H1 (cell line): ENCODE data around the gene ARHGAP26. TPM values are rescaled to one million over a fixed set of nuclear protein-coding genes. Genes with fewer than 3 reads are reported as not detected.

Source experiments
- CTCF ChIA-PET: fragments of 300-600 bp; sonication (Branson Sonifier 250); formaldehyde crosslinking; loops from one replicate; lab custom pipeline; 2021; ENCODE audit not compliant: partially characterized antibody; lab: Charles Lee
- POLR2A ChIA-PET: fragments of 300-600 bp; sonication (Branson Sonifier 250); formaldehyde crosslinking; loops from one replicate; lab custom pipeline; 2021; ENCODE audit warnings: inconsistent platforms; ENCODE audit not compliant: partially characterized antibody; lab: Charles Lee
- DNase-seq, 2 experiments: peaks; one replicate each; pipeline versions ENCODE4 v3.0.0 to v3.0.0-alpha.2; 2010 to 2022; ENCODE audit warnings: low spot score in 2 of 2, low read depth in 1 of 2, mixed read lengths in 1 of 2
- FAIRE-seq: peaks from 2 replicates; lab custom pipeline; 2011; peaks lifted over from hg19 to GRCh38; lab: Jason Lieb, UNC
- H2AFZ ChIP-seq: 2 replicates; pipeline ENCODE4 v1.8.1; 2012; ENCODE audit warnings: low read length, inconsistent platforms
- H2AK5ac ChIP-seq: 2 replicates; pipeline ENCODE4 v1.6.1; 2013; ENCODE audit warnings: low read depth, low read length
- H2BK120ac ChIP-seq: replicated peaks from 2 replicates; pipeline ENCODE3; 2013; ENCODE audit warnings: low read depth, low read length, inconsistent platforms
- H2BK12ac ChIP-seq: 2 replicates; pipeline ENCODE4 v1.6.1; 2013; ENCODE audit warnings: low read depth, low read length
- H2BK15ac ChIP-seq: 2 replicates; pipeline ENCODE4 v1.6.1; 2013; ENCODE audit warnings: low read length
- H2BK20ac ChIP-seq: 2 replicates; pipeline ENCODE4 v1.6.1; 2013; ENCODE audit warnings: low read length
- H2BK5ac ChIP-seq: 2 replicates; pipeline ENCODE4 v1.6.1; 2013; ENCODE audit warnings: low read depth, low read length
- H3K14ac ChIP-seq: 2 replicates; pipeline ENCODE4 v1.6.1; 2013; ENCODE audit warnings: inconsistent platforms; ENCODE audit not compliant: insufficient read length
- H3K18ac ChIP-seq: 2 replicates; pipeline ENCODE4 v1.6.1; 2013; ENCODE audit warnings: low read length; ENCODE audit errors: extremely low read depth
- H3K23ac ChIP-seq: 2 replicates; pipeline ENCODE4 v1.6.1; 2013; ENCODE audit warnings: inconsistent platforms; ENCODE audit not compliant: insufficient read length
- H3K23me2 ChIP-seq: 2 replicates; pipeline ENCODE4 v1.6.1; 2013; ENCODE audit warnings: low read depth, low read length
- H3K27ac ChIP-seq: 2 replicates; pipeline ENCODE4 v1.6.1; 2011; ENCODE audit warnings: low read depth, low read length, inconsistent platforms
- H3K27me3 ChIP-seq, 4 experiments: replicated peaks in 1 of 4; 1 replicate in 1 of 4; 2 replicates in 3 of 4; pipeline versions ENCODE4 v1.6.1 to v1.8.1; 2011 to 2013; ENCODE audit warnings: low read length in 3 of 4, mild to moderate bottlenecking in 3 of 4, inconsistent platforms in 2 of 4, mixed read lengths in 2 of 4, moderate library complexity in 1 of 4; ENCODE audit not compliant: control insufficient read depth in 3 of 4, insufficient read depth in 3 of 4; ENCODE audit errors: extremely low read depth in 1 of 4
- H3K36me3 ChIP-seq, 4 experiments: 2 replicates each; pipeline versions ENCODE4 v1.6.1 to v1.8.1; 2011 to 2013; ENCODE audit warnings: mild to moderate bottlenecking in 4 of 4, low read length in 3 of 4, moderate library complexity in 2 of 4, control low read depth in 1 of 4, inconsistent platforms in 1 of 4; ENCODE audit not compliant: insufficient read depth in 4 of 4, control insufficient read depth in 2 of 4
- H3K4ac ChIP-seq: replicated peaks from 2 replicates; pipeline ENCODE3; 2013; ENCODE audit warnings: low read length, low read depth, mixed read lengths, inconsistent platforms; ENCODE audit not compliant: insufficient read length
- H3K4me1 ChIP-seq, 4 experiments: replicated peaks in 1 of 4; 1 replicate in 1 of 4; 2 replicates in 3 of 4; pipeline versions ENCODE4 v1.6.1 to v1.8.1; 2011 to 2013; ENCODE audit warnings: low read length in 3 of 4, inconsistent platforms in 2 of 4, mixed read lengths in 1 of 4; ENCODE audit not compliant: insufficient read depth in 4 of 4, control insufficient read depth in 3 of 4
- H3K4me2 ChIP-seq, 2 experiments: 2 replicates each; pipeline versions ENCODE4 v1.6.1 to v1.8.1; 2011 to 2013; ENCODE audit warnings: low read depth in 2 of 2, low read length in 2 of 2, control low read depth in 1 of 2, inconsistent platforms in 1 of 2, mild to moderate bottlenecking in 1 of 2; ENCODE audit not compliant: insufficient read depth in 1 of 2
- H3K4me3 ChIP-seq, 4 experiments: fragments of 200-600, 300-600 bp in 1 of 4; sonication (generic), shearing (Covaris generic), sonication (Bioruptor Twin) in 1 of 4; 2 replicates each; pipeline versions ENCODE4 v1.5.1 to v1.8.1; 2011 to 2016; ENCODE audit warnings: low read length in 4 of 4, low read depth in 3 of 4, control low read depth in 2 of 4, inconsistent platforms in 2 of 4, mild to moderate bottlenecking in 2 of 4, mixed read lengths in 1 of 4, moderate library complexity in 1 of 4; ENCODE audit not compliant: insufficient read depth in 2 of 4; ENCODE audit errors: extremely low read depth in 1 of 4
- H3K56ac ChIP-seq: replicated peaks from 2 replicates; pipeline ENCODE3; 2013; ENCODE audit warnings: low read depth, mild to moderate bottlenecking, mixed read lengths, low read length, inconsistent platforms; ENCODE audit not compliant: insufficient read length
- H3K79me1 ChIP-seq: 2 replicates; pipeline ENCODE4 v1.6.1; 2013; ENCODE audit warnings: low read depth, low read length, control low read depth
- H3K79me2 ChIP-seq, 2 experiments: 2 replicates each; pipeline versions ENCODE4 v1.6.1 to v1.8.1; 2012 to 2013; ENCODE audit warnings: low read length in 2 of 2, mild to moderate bottlenecking in 2 of 2, inconsistent platforms in 1 of 2; ENCODE audit not compliant: insufficient read depth in 2 of 2, control insufficient read depth in 1 of 2
- H3K9ac ChIP-seq, 4 experiments: replicated peaks in 1 of 4; 1 replicate in 1 of 4; 2 replicates in 3 of 4; pipeline versions ENCODE4 v1.6.1 to v1.8.1; 2011 to 2013; ENCODE audit warnings: low read depth in 3 of 4, low read length in 3 of 4, control low read depth in 2 of 4, mild to moderate bottlenecking in 2 of 4, moderate library complexity in 2 of 4, inconsistent platforms in 1 of 4; ENCODE audit errors: extremely low read depth in 1 of 4
- H3K9me3 ChIP-seq, 2 experiments: 2 replicates each; pipeline versions ENCODE4 v1.6.1 to v1.8.1; 2012 to 2013; ENCODE audit warnings: mild to moderate bottlenecking in 2 of 2, moderate library complexity in 2 of 2, control low read depth in 1 of 2, inconsistent platforms in 1 of 2, low read depth in 1 of 2, low read length in 1 of 2, mixed read lengths in 1 of 2; ENCODE audit not compliant: insufficient read depth in 2 of 2
- H4K20me1 ChIP-seq, 2 experiments: replicated peaks in 1 of 2; 2 replicates each; pipeline versions ENCODE3 to v1.8.1; 2011 to 2013; ENCODE audit warnings: inconsistent platforms in 2 of 2, low read length in 2 of 2, mild to moderate bottlenecking in 1 of 2; ENCODE audit not compliant: insufficient read depth in 2 of 2, control insufficient read depth in 1 of 2
- H4K5ac ChIP-seq: 2 replicates; pipeline ENCODE4 v1.6.1; 2013; ENCODE audit warnings: low read length, low read depth, mixed read lengths, inconsistent platforms; ENCODE audit not compliant: insufficient read length
- H4K8ac ChIP-seq: 2 replicates; pipeline ENCODE4 v1.8.0; 2013; ENCODE audit warnings: mild to moderate bottlenecking, moderate library complexity, low read length, inconsistent platforms; ENCODE audit not compliant: insufficient read depth; ENCODE audit errors: extremely low read depth
- H4K91ac ChIP-seq: replicated peaks from 2 replicates; pipeline ENCODE3; 2013; ENCODE audit warnings: low read length, mixed read lengths, inconsistent platforms; ENCODE audit not compliant: insufficient read length
- JUN ChIP-seq: IDR thresholded peaks from 2 replicates; pipeline ENCODE4 v1.6.1; 2011; ENCODE audit warnings: low read depth, mild to moderate bottlenecking, improper control_type of control experiment, low read length
- RNF2 ChIP-seq: fragments of 200-900, 300-1000 bp; sonication (generic); IDR thresholded peaks from 2 replicates; pipeline ENCODE4 v1.7.1; 2016; ENCODE audit warnings: borderline replicate concordance, low read depth, mild to moderate bottlenecking, antibody characterized with exemption, low read length; ENCODE audit not compliant: poor library complexity, severe bottlenecking; ENCODE audit errors: missing control alignments
- TCF12 ChIP-seq: IDR thresholded peaks from 2 replicates; pipeline ENCODE4 v1.6.1; 2011; ENCODE audit warnings: low read depth, mild to moderate bottlenecking, low read length
- WGBS, 2 experiments: shearing (Covaris generic) in 1 of 2; methylation state at CpG; one replicate each; pipeline versions ENCODE4 v1.1.6 to v1.1.7; 2013 to 2015; ENCODE audit warnings: low lambda C conversion rate in 2 of 2, mixed read lengths in 2 of 2, inconsistent platforms in 1 of 2, low coverage in 1 of 2, missing lambda C conversion rate in 1 of 2; ENCODE audit not compliant: insufficient replicate concordance in 2 of 2, insufficient coverage in 1 of 2, insufficient read length in 1 of 2; ENCODE audit errors: extremely low coverage in 1 of 2, missing lambda C conversion rate in 1 of 2; 5-methylcytosine and 5-hydroxymethylcytosine counted together
- polyA plus RNA-seq, 7 experiments: library from polyadenylated mRNA; depleted of rRNA in 3 of 7; stranded (reverse) in 5 of 7; unstranded in 2 of 7; fragments of >200 nt in 5 of 7; fragments of 200-250 nt in 2 of 7; gene quantifications; 1 replicate in 5 of 7; 2 replicates in 1 of 7; 4 replicates in 1 of 7; pipeline versions ENCODE4 v1.2.1 to v1.2.3, GENCODE V29; 2011 to 2013; ENCODE audit warnings: missing spikeins in 2 of 7, mixed read lengths in 2 of 7
- total RNA-seq: library from RNA; stranded (reverse); fragmentation: NEBNext Ultra II Directional; extraction: Animal tissue kit (Norgen Biotek cat#: 25700); gene quantifications from 2 replicates; pipeline ENCODE4 v1.2.1, GENCODE V29; 2021
- TF ChIP-seq, protein P1 (sequence below): IDR thresholded peaks from 2 replicates; pipeline ENCODE4 v1.6.1; 2012; ENCODE audit warnings: inconsistent platforms

Gene ARHGAP26
- total and polyA plus RNA-seq, 2 of the 8 experiments (the other 6 are each of a cell fraction or from before 2014, with no cell fraction given), result 7.1 to 24.8 TPM

DNA sequence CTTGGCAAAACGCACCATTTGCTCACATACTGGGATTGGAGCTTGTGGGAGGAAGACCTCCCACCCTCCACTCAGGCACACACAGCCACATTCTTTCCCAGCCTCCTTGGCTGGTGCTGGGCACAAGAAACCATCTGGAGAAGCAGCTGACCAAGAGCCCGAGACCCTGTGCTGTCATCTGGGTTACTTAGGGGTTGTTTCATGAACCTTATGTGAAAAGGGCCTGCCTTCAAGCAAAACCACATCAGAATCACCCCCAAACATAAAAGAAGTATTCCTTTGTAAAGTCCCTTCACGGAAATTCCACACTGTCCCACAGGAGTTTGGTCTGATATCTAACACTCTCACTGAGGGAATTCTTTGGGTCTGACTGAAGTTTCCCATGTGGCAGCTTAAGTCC, 461.2 kb downstream of the ARHGAP26 start:
- H3K23me2 ChIP-seq, result no peaks in the 10 kb centered on the region
- H4K5ac ChIP-seq, result no peak overlapping the region
- H2BK20ac ChIP-seq, result no peak overlapping the region
- H2BK15ac ChIP-seq, result no peak overlapping the region
- H4K91ac ChIP-seq, result no peak overlapping the region
- no peak for FAIRE-seq
- H4K8ac ChIP-seq, result no peak overlapping the region
- no peaks in the 10 kb centered on the region for H3K36me3 ChIP-seq
- H3K4ac ChIP-seq, result no peak overlapping the region
- no peak overlapping the region for H2BK120ac ChIP-seq
- H3K18ac ChIP-seq, result no peak overlapping the region
- 88% methylated on average over 3 of the region's 3 CpGs; no CpG with 5 or more reads in 1 of the 2 experiments for WGBS, 2 experiments
- no peak overlapping the region for H3K4me2 ChIP-seq
- ChIA-PET CTCF (interaction anchor here (0.7 to 1.7 kb wide), 2 partner anchors 12 to 23 kb away, joined by 4 to 6 read pairs; no protein-coding TSS in a partner anchor), POLR2A (no interaction called here)
- H2AK5ac ChIP-seq, result no peak overlapping the region
- no peak overlapping the region for H2BK12ac ChIP-seq
- H3K23ac ChIP-seq, result no peak overlapping the region
- peaks cover 0 to 7% (median 3%) of the 10 kb centered on the region in 4 experiments; a peak in 4 of 7 replicates for H3K4me1 ChIP-seq
- H3K9ac ChIP-seq, result no peak overlapping the region
- H2AFZ ChIP-seq, result no peak overlapping the region
- H3K79me1 ChIP-seq, result no peaks in the 10 kb centered on the region
- H3K27ac ChIP-seq, result no peak overlapping the region
- no peaks in the 10 kb centered on the region for H3K79me2 ChIP-seq
- no peak for DNase-seq
- H3K4me3 ChIP-seq, result no peak overlapping the region
- H3K14ac ChIP-seq, result no peak overlapping the region
- no peaks in the 10 kb centered on the region for H4K20me1 ChIP-seq
- H3K9me3 ChIP-seq, result no peaks in the 10 kb centered on the region
- H3K27me3 ChIP-seq, result no peaks in the 10 kb centered on the region
- H3K56ac ChIP-seq, result no peak overlapping the region
- H2BK5ac ChIP-seq, result no peak overlapping the region
- TF ChIP-seq TCF12 (no peak), RNF2 (no peak), JUN (no peak)
- TF ChIP-seq, protein P1, sequence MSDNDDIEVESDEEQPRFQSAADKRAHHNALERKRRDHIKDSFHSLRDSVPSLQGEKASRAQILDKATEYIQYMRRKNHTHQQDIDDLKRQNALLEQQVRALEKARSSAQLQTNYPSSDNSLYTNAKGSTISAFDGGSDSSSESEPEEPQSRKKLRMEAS, result no peak
